Mammary epithelial cell (primary cell): ENCODE results near the gene HFM1.

Experiments
- CTCF ChIP-seq, 2 donors: IDR thresholded peaks in 1 of 2; conservative IDR thresholded peaks in 1 of 2; 2 replicates each; pipeline ENCODE4 v1.5.1; 2011 to 2012; ENCODE audit warnings: inconsistent platforms in 2 of 2, low read length in 2 of 2, mild to moderate bottlenecking in 2 of 2, control low read depth in 1 of 2, low read depth in 1 of 2; ENCODE audit not compliant: insufficient read depth in 1 of 2; ENCODE audit errors: extremely low read depth in 1 of 2
- EZH2 ChIP-seq: IDR thresholded peaks from 2 replicates; pipeline ENCODE4 v1.6.1; 2012; ENCODE audit warnings: low read length, inconsistent platforms, borderline replicate concordance

- TF ChIP-seq CTCF (conservative IDR thresholded peaks at IDR 0.05 in 1 of 2, IDR thresholded peaks at IDR 0.05 in 1 of 2; ENCODE audit: extremely low read depth in 1 of 2, insufficient read depth in 1 of 2, low read depth in 1 of 2, low read length in 2 of 2) (no peak), EZH2 (no peak)
Measured at GRCh38 chr1:91314643-91315042, 90.0 kb downstream of the HFM1 start.
